ENCODE results near the gene SPINK1.

DNA sequence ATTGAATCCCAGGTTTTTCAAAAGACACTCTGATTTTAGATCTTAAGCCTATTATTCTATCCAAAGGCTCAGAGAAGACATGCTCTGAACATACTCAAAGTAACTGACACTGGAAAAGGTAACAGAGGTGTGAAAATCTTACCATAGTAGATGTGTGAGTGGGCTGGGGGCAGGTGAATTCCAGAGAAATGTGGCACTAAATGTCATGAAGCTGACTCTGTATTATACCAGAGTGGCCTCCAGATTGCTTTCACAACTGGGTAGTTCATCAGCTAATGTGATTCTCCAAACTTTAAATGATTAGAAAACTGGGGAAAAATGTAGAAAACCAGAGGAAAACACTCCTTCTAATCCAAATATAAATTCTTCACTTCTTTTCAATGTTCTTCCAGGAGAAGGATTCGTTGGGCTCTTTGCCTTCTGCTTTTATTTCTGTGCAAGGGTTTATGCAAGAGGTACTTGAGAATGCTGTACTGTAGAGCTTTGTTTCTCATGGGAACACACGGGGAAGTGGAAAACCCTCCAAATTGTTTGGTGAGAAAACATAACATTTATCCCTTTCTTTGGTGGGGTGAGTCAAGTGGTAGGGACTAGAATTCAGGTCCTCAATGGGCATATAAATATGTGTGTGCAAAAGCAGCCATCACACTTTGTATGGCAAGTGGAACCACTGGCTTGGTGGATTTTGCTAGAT lies 46.7 kb upstream of the SPINK1 start, which contains the start of gene SCGB3A2:
- TF ChIP-seq, protein P1, sequence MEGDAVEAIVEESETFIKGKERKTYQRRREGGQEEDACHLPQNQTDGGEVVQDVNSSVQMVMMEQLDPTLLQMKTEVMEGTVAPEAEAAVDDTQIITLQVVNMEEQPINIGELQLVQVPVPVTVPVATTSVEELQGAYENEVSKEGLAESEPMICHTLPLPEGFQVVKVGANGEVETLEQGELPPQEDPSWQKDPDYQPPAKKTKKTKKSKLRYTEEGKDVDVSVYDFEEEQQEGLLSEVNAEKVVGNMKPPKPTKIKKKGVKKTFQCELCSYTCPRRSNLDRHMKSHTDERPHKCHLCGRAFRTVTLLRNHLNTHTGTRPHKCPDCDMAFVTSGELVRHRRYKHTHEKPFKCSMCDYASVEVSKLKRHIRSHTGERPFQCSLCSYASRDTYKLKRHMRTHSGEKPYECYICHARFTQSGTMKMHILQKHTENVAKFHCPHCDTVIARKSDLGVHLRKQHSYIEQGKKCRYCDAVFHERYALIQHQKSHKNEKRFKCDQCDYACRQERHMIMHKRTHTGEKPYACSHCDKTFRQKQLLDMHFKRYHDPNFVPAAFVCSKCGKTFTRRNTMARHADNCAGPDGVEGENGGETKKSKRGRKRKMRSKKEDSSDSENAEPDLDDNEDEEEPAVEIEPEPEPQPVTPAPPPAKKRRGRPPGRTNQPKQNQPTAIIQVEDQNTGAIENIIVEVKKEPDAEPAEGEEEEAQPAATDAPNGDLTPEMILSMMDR (conservative IDR thresholded peaks at IDR 0.05 in 1 of 2, IDR thresholded peaks at IDR 0.05 in 1 of 2; ENCODE audit: extremely low read depth in 1 of 2, insufficient read depth in 1 of 2, low read depth in 1 of 2, low read length in 2 of 2) = no peak
- no peak for TF ChIP-seq EZH2 (IDR thresholded peaks at IDR 0.05; ENCODE audit: borderline replicate concordance, low read length)

Data from mammary epithelial cell (primary cell).